Measurements from ENCODE around the gene SCML1. TPM values are rescaled to one million over a fixed set of nuclear protein-coding genes. Genes with fewer than 3 reads are reported as not detected.

Gene SCML1
- total RNA-seq, 1 donor from 2014 or later: 3.7 TPM

DNA sequence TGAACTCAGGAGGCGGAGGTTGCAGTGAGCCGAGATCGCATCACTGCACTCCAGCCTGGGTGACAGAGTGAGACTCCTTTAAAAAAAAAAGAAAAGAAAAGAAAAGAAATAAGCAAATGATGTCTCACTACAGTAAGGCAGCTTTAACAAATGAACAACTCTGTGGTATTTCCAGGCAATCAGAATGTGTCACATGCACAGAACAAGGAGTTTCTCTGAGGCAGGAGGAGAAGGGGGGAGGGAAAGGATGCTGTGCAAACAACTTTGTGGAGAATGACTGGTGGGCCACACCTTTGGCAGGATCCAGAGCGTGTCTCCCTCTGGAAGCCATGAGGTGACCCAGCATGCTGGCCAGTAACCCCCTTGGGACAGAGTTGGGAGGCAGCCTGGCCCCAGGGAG, 66.2 kb downstream of the SCML1 start:
- H3K4me1 Mint-ChIP-seq (ENCODE audit: low read depth): no peaks in the 10 kb centered on the region
- TF ChIP-seq, protein P1, sequence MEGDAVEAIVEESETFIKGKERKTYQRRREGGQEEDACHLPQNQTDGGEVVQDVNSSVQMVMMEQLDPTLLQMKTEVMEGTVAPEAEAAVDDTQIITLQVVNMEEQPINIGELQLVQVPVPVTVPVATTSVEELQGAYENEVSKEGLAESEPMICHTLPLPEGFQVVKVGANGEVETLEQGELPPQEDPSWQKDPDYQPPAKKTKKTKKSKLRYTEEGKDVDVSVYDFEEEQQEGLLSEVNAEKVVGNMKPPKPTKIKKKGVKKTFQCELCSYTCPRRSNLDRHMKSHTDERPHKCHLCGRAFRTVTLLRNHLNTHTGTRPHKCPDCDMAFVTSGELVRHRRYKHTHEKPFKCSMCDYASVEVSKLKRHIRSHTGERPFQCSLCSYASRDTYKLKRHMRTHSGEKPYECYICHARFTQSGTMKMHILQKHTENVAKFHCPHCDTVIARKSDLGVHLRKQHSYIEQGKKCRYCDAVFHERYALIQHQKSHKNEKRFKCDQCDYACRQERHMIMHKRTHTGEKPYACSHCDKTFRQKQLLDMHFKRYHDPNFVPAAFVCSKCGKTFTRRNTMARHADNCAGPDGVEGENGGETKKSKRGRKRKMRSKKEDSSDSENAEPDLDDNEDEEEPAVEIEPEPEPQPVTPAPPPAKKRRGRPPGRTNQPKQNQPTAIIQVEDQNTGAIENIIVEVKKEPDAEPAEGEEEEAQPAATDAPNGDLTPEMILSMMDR (IDR thresholded peaks at IDR 0.05; ENCODE audit: unreplicated experiment): no peak
- DNase-seq (ENCODE audit: low spot score, unreplicated experiment): no peak
- H3K4me3 Mint-ChIP-seq (ENCODE audit: low read depth): no peak overlapping the region
- peaks cover 4% of the 10 kb centered on the region for H3K9me3 Mint-ChIP-seq (ENCODE audit: low read depth)
- H3K27me3 Mint-ChIP-seq: no peaks in the 10 kb centered on the region
- H3K27ac Mint-ChIP-seq: no peak overlapping the region
- H3K36me3 Mint-ChIP-seq (ENCODE audit: insufficient read depth): no peaks in the 10 kb centered on the region

Other genes starting within 250 kb of the SCML1 start
- gene RAI2, start 123.8 kb downstream of the SCML1 start, total RNA-seq: 7.0 and 7.2 TPM in 2 replicates

Data from progenitor cell of endocrine pancreas (in vitro differentiated cells).